Fibroblast of pulmonary artery (primary cell): ENCODE data around the gene KCTD17.

Experiments used
- DNase-seq: peaks from one replicate; pipeline ENCODE4 v3.0.0-alpha.2; 2010; ENCODE audit warnings: low read depth
- H3K4me3 ChIP-seq: replicated peaks from 2 replicates; pipeline ENCODE4 v1.5.1; 2011; ENCODE audit warnings: low read depth, mild to moderate bottlenecking, control low read depth, low read length, moderate library complexity
- TF ChIP-seq, protein P1 (sequence below): IDR thresholded peaks from 2 replicates; pipeline ENCODE4 v1.5.1; 2011; ENCODE audit warnings: mild to moderate bottlenecking, control low read depth, low read length, inconsistent platforms; ENCODE audit errors: missing control alignments

Gene KCTD17

DNA sequence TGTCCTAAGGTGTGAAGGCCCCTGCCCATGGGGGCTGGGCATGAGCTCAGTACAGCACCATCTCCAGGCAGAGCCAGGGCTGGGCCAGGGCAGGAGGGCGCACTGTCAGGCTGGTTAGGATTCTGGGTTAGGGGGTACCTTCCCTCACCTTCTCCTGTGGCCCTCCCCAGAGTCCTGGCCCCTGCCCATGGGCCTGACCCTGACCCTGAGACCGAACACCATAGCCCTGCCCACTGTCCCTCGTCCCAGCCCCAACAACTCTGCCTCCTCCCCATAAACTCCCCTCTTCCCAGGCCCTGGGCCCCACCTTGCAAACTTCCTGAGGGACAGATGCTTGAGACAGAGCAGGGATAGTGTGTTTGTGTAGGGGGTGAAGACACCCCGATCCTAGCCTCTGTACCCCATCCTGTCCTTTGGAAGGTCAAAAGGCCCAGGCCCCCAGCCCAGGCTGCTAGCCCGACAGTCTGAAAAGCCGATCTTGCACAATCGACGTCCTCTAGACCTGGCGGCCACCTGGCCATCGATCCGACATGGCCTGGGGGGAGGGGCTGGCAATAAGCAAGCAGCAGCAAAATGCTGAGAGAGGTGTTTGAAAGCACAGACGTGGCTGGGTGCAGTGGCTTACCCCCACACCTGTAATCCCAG lies 60.7 kb downstream of the KCTD17 start:
- H3K4me3 ChIP-seq = no peak overlapping the region
- TF ChIP-seq, protein P1, sequence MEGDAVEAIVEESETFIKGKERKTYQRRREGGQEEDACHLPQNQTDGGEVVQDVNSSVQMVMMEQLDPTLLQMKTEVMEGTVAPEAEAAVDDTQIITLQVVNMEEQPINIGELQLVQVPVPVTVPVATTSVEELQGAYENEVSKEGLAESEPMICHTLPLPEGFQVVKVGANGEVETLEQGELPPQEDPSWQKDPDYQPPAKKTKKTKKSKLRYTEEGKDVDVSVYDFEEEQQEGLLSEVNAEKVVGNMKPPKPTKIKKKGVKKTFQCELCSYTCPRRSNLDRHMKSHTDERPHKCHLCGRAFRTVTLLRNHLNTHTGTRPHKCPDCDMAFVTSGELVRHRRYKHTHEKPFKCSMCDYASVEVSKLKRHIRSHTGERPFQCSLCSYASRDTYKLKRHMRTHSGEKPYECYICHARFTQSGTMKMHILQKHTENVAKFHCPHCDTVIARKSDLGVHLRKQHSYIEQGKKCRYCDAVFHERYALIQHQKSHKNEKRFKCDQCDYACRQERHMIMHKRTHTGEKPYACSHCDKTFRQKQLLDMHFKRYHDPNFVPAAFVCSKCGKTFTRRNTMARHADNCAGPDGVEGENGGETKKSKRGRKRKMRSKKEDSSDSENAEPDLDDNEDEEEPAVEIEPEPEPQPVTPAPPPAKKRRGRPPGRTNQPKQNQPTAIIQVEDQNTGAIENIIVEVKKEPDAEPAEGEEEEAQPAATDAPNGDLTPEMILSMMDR = no peak
- DNase-seq = no peak
